Measurements from ENCODE around the gene NEU3.
"Not testable (repeated sequence)": the region's sequence is repeated elsewhere in the genome, so short reads cannot be mapped to it uniquely, and the experiment has no call there.

The NEU3 gene

GRCh38 chr11:74984730-74985129, 4.0 kb upstream of the NEU3 start:
- TF ChIP-seq CTCF (IDR thresholded peaks at IDR 0.05): no peak
- TF ChIP-seq ZFX (IDR thresholded peaks at IDR 0.05; ENCODE audit: borderline replicate concordance): no peak
- H3K27ac ChIP-seq: peak overlapping the region; percentile 73

GRCh38 chr11:74989260-74989638, 516 bp downstream of the NEU3 start:
- TF ChIP-seq ZFX (IDR thresholded peaks at IDR 0.05; ENCODE audit: borderline replicate concordance) (no peak), CTCF (IDR thresholded peaks at IDR 0.05) (no peak)
- H3K27ac ChIP-seq: peak overlapping the region; percentile 68

DNA sequence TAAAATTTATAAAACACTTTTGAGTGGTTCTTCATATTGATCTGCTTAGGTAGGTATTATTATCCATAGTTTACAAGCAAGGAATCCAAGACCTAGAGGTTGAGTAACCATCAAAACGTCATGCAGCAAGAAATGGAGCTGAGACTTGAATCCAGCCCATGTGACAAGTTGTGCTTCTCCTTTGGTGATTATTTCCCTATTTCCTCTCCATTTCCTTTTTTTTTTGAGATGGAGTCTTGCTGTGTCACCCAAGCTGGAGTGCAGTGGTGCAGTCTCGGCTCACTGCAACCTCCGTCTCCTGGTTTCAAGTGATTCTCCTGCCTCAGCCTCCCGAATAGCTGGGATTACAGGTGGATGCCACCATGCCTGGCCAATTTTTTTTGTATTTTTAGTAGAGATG, 1.4 kb downstream of the NEU3 start:
- not testable (repeated sequence) for H3K27ac ChIP-seq

- H3K27ac ChIP-seq: no peak overlapping the region
- no peak for TF ChIP-seq CTCF (IDR thresholded peaks at IDR 0.05)
- TF ChIP-seq ZFX (IDR thresholded peaks at IDR 0.05; ENCODE audit: borderline replicate concordance): no peak
Measured at GRCh38 chr11:74990941-74991340, 2.2 kb downstream of the NEU3 start.

- no peak overlapping the region for H3K27ac ChIP-seq
- TF ChIP-seq ZFX (IDR thresholded peaks at IDR 0.05; ENCODE audit: borderline replicate concordance) (no peak), CTCF (IDR thresholded peaks at IDR 0.05) (no peak)
Measured at GRCh38 chr11:74992852-74993251, 4.1 kb downstream of the NEU3 start.

GRCh38 chr11:75000975-75001354, 12.2 kb downstream of the NEU3 start:
- TF ChIP-seq CTCF (IDR thresholded peaks at IDR 0.05): no peak
- no peak for TF ChIP-seq ZFX (IDR thresholded peaks at IDR 0.05; ENCODE audit: borderline replicate concordance)
- no peak overlapping the region for H3K27ac ChIP-seq

- TF ChIP-seq CTCF (IDR thresholded peaks at IDR 0.05) (no peak), ZFX (IDR thresholded peaks at IDR 0.05; ENCODE audit: borderline replicate concordance) (no peak)
- no peak overlapping the region for H3K27ac ChIP-seq
Measured at GRCh38 chr11:75001686-75002085, 13.0 kb downstream of the NEU3 start.

DNA sequence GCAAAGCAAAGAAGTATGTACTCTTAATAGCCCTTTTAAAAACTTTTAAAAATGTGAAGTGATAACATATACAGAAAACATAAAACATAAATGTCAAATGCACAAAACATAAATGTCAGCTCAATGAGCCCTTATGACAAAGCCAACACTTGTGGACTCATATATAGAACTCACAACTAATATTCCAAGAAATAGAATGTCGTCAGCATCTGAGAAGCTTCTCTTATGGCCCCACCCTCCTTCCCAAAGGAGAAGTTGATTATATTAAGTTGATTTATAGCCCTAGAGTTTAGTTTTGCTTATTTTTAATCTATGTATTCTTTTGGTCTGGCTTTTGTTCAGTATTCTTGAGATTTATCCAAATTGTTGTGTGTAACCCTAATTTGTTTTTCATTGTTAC, 13.8 kb downstream of the NEU3 start:
- H3K27ac ChIP-seq: no peak overlapping the region
- no peak for TF ChIP-seq CTCF (IDR thresholded peaks at IDR 0.05)
- no peak for TF ChIP-seq ZFX (IDR thresholded peaks at IDR 0.05; ENCODE audit: borderline replicate concordance)

Data from 22Rv1 (cell line).